ENCODE results near the gene FAM20A. TPM values are rescaled to one million over a fixed set of nuclear protein-coding genes. Genes with fewer than 3 reads are reported as not detected.

Gene FAM20A
- total RNA-seq, 6 experiments from 2014 or later: not detected

DNA sequence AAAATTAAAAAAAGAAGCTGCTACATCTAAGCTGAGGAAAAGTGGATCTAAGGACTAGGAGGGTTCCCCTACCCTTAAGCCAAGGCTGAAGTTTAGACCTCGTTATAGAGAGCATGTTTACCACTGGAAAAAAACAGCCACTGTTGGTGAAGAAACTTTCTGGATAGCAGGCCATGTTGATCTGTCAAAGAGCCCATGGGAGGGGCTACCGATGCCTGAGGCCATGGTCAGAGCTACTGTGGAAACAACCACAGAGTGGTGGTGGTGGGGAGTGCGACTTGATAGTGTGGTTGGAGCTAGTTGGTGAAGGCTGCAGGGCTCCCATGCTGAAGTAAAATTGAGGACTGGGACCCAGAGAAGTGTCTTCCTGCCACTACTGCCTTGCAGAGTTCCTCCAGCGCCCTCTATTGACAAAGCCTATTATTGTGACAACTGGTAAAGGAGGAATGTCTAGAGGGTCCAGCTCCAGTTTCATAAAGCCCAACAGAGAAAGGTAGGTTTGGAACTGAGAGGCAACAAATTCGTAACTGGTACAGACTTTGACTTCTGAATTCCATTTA is 12.7 kb upstream of the FAM20A start:
- no peak overlapping the region for H3K4me3 Mint-ChIP-seq
- H3K4me1 Mint-ChIP-seq (ENCODE audit: low read depth): no peaks in the 10 kb centered on the region
- no peaks in the 10 kb centered on the region for H3K27me3 Mint-ChIP-seq (ENCODE audit: insufficient read depth)
- TF ChIP-seq, protein P1, sequence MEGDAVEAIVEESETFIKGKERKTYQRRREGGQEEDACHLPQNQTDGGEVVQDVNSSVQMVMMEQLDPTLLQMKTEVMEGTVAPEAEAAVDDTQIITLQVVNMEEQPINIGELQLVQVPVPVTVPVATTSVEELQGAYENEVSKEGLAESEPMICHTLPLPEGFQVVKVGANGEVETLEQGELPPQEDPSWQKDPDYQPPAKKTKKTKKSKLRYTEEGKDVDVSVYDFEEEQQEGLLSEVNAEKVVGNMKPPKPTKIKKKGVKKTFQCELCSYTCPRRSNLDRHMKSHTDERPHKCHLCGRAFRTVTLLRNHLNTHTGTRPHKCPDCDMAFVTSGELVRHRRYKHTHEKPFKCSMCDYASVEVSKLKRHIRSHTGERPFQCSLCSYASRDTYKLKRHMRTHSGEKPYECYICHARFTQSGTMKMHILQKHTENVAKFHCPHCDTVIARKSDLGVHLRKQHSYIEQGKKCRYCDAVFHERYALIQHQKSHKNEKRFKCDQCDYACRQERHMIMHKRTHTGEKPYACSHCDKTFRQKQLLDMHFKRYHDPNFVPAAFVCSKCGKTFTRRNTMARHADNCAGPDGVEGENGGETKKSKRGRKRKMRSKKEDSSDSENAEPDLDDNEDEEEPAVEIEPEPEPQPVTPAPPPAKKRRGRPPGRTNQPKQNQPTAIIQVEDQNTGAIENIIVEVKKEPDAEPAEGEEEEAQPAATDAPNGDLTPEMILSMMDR (IDR thresholded peaks at IDR 0.05): peak; percentile 59
- peaks cover 14% of the 10 kb centered on the region for H3K9me3 Mint-ChIP-seq
- H3K27ac Mint-ChIP-seq: no peak overlapping the region
- no peaks in the 10 kb centered on the region for H3K36me3 Mint-ChIP-seq (ENCODE audit: low read depth)
- no peak for DNase-seq

DNA sequence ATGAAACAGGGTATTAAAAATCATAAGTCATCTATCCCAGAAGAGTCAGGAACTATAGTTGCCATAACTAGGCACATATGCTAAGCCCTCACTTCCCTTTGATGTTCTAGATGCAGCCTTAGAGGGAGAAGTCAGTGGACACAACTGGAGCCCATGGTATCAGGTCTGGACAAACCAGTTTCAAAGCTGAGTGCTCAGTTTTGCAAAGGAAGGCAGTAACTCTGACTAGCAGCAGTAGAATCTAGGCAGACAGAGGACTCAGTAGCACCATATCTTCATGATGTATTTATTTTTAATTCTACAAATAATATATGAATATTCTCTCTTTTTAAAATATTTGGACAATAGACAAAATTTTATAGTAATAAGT is 11.7 kb upstream of the FAM20A start:
- Mint-ChIP-seq H3K4me1 (ENCODE audit: low read depth) (no peaks in the 10 kb centered on the region), H3K4me3 (no peak overlapping the region), H3K9me3 (peaks cover 15% of the 10 kb centered on the region), H3K27ac (no peak overlapping the region), H3K27me3 (ENCODE audit: insufficient read depth) (no peaks in the 10 kb centered on the region), H3K36me3 (ENCODE audit: low read depth) (no peaks in the 10 kb centered on the region)
- DNase-seq: no peak
- TF ChIP-seq, protein P1 (IDR thresholded peaks at IDR 0.05): no peak

DNA sequence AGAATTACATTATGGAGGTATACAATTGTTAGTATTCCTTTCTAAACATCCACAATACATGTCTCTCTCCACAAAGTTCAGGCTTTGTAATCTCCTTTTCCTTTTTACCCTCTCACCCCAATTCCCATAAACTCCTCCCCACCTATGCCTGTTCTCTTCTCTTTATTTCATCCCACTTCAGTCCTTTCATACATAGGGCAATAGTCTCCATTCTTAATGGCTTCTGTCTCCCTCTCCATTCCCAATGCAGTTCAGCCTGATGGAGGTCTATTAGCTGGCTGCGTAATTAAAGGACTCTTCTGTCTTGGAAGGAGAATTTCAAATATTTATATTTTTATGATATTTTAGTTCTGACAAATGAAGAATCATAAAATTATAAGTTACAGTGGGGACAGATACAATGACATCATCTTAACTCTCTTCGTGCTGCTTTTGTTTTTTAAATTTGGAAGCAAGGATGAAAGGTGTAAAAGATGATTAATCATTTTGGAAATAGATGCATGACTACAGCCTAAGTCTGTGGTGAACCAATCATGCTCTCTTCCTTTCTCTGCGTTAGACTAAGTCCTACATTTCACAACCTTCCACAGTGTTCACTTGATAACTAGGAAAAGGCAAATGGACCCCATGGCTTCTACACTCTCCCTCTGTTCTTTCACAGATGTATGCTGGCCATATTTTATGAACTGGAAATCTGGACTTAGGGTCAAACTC is 11.2 kb upstream of the FAM20A start:
- no peaks in the 10 kb centered on the region for H3K4me1 Mint-ChIP-seq (ENCODE audit: low read depth)
- TF ChIP-seq, protein P1 (IDR thresholded peaks at IDR 0.05): no peak

DNA sequence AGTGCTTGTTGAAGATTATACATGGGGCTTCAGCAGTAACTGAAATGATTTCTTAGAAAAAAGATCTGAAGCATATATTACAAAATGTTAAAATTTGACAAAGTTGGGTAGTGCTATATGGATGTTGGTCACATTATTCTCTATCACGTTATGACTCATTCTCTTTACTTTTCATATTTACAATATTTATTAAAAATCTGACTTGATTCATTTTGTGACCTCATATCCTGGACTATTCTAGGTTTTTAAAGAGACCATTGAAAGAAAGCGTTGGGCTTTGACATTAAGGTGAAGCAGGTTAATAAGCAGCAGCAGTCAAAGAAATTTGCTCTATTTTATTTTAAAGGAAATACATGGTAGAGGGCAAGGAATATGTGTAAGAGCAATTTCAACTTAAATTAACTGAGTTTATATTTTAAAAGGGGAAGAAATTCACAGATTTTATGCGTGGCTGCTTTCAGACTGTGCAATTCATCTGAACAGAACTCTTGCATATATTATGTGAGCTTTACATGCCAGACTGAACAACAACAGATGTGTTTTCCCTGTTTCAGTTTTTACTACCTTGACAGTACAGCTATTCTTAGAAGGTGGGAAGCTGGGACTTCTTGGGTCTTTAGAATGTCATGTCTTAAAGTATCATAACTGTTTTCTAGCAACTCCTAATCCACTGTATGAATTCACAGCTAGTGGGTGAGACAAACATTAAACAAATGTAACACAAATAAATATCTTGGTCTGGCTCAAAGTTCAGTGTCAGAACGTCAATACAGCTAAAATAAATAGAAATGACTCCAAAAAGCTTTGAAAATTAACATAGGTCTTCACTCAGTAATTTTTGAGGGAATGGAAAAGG is 10.4 kb upstream of the FAM20A start:
- H3K36me3 Mint-ChIP-seq (ENCODE audit: low read depth): no peaks in the 10 kb centered on the region
- DNase-seq: no peak
- TF ChIP-seq, protein P1 (IDR thresholded peaks at IDR 0.05): no peak
- H3K4me1 Mint-ChIP-seq (ENCODE audit: low read depth): no peaks in the 10 kb centered on the region
- no peaks in the 10 kb centered on the region for H3K27me3 Mint-ChIP-seq (ENCODE audit: insufficient read depth)
- H3K9me3 Mint-ChIP-seq: peaks cover 24% of the 10 kb centered on the region
- H3K4me3 Mint-ChIP-seq: no peak overlapping the region
- no peak overlapping the region for H3K27ac Mint-ChIP-seq

More for the DNA sequence above, 11.2 kb upstream of the FAM20A start:
- no peak for DNase-seq
- Mint-ChIP-seq H3K27ac (no peak overlapping the region), H3K36me3 (ENCODE audit: low read depth) (no peaks in the 10 kb centered on the region), H3K9me3 (peaks cover 21% of the 10 kb centered on the region), H3K4me3 (no peak overlapping the region), H3K27me3 (ENCODE audit: insufficient read depth) (no peaks in the 10 kb centered on the region)

DNA sequence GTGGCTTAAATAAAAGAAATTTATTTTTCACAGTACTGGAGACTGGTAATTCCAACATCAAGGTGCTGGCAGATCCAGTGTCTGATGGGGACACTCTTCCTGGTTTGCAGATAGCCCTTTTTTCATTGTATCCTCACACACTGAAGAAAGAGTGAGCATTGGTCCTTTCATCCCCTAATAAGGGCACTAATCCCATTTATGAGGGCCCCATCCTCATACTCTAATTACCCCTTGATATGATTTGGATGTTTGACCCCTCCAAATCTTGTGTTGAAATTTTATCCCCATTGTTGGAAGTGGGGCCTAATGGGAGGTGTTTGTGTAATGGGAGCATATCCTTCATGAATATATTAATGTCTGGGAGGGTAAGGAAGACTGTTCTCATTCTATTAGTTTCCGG is 9.4 kb upstream of the FAM20A start:
- H3K4me1 Mint-ChIP-seq (ENCODE audit: low read depth): no peaks in the 10 kb centered on the region
- no peaks in the 10 kb centered on the region for H3K27me3 Mint-ChIP-seq (ENCODE audit: insufficient read depth)
- H3K9me3 Mint-ChIP-seq: peaks cover 24% of the 10 kb centered on the region
- no peaks in the 10 kb centered on the region for H3K36me3 Mint-ChIP-seq (ENCODE audit: low read depth)
- TF ChIP-seq, protein P1 (IDR thresholded peaks at IDR 0.05): no peak
- no peak overlapping the region for H3K4me3 Mint-ChIP-seq
- no peak for DNase-seq
- no peak overlapping the region for H3K27ac Mint-ChIP-seq

Measured in HFFc6 (cell line).